ENCODE data around the gene MYOG.

Gene MYOG

DNA sequence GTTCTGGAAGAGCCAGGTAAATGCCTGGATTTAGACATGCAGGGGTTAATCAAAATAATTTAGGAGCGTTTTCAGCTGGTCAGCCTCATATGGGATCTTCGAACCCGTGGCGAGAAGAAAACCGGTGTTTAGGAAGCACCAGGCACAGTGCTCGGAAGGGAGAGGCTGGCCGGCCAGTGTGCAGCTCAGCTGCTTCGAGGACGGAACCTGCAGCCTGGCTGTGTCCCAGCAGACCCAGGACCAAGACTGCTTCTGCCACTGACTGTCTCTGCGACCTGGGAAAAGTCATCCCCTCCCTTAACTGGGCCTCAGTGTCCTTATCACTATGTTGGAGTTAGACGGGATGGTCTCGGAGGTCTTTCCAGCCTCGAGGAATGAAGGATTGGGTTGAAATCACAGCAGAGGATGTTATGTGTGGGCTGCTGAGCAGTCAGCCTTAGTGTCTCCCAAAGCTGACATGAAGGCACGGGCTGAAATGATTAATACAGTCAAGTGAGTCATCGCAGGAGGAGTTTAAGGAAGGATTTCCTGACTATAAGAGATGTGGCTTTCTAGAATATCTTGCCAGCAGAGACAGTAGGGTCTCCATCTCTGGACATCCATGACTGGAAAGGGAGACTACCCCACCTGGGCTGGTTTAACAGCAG is 38.7 kb downstream of the MYOG start:
- DNase-seq (ENCODE audit: insufficient read length, low spot score) (no peak), FAIRE-seq (no peak)
- TF ChIP-seq, protein P1, sequence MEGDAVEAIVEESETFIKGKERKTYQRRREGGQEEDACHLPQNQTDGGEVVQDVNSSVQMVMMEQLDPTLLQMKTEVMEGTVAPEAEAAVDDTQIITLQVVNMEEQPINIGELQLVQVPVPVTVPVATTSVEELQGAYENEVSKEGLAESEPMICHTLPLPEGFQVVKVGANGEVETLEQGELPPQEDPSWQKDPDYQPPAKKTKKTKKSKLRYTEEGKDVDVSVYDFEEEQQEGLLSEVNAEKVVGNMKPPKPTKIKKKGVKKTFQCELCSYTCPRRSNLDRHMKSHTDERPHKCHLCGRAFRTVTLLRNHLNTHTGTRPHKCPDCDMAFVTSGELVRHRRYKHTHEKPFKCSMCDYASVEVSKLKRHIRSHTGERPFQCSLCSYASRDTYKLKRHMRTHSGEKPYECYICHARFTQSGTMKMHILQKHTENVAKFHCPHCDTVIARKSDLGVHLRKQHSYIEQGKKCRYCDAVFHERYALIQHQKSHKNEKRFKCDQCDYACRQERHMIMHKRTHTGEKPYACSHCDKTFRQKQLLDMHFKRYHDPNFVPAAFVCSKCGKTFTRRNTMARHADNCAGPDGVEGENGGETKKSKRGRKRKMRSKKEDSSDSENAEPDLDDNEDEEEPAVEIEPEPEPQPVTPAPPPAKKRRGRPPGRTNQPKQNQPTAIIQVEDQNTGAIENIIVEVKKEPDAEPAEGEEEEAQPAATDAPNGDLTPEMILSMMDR (IDR thresholded peaks at IDR 0.05; ENCODE audit: insufficient read depth, missing control alignments): no peak

DNA sequence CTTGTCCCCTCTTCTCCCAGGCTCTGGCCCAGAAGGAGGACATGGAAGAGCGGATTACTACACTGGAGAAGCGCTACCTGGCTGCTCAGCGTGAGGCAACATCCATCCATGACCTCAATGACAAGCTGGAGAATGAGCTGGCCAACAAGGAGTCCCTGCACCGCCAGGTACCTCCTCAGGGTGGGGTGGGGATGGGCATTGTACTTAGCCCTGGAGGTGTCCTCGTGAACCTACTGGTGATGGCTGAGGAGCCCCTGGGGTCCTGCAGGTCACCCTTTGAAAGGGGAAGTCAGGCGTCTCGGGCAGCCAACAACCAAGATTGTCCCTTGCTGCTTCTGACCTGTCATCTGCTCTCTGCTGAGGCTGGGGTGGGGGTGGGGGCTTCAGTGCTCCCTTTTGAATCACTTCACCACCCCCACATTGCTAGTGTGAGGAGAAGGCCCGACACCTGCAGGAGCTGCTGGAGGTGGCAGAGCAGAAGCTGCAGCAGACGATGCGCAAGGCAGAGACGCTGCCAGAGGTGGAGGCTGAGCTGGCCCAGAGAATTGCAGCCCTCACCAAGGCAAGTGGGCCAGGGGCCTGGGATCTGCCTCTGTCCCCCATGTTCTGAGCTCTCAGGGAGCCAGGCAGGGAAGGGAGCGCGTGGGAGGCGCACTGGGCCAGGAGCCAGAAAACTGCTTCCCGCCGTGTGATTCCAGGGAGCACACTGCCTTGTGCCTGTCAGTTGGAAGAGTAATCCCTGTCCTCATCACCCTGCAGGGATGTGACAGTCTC is 39.8 kb downstream of the MYOG start:
- TF ChIP-seq, protein P1 (IDR thresholded peaks at IDR 0.05; ENCODE audit: insufficient read depth, missing control alignments): no peak
- FAIRE-seq: no peak

DNA sequence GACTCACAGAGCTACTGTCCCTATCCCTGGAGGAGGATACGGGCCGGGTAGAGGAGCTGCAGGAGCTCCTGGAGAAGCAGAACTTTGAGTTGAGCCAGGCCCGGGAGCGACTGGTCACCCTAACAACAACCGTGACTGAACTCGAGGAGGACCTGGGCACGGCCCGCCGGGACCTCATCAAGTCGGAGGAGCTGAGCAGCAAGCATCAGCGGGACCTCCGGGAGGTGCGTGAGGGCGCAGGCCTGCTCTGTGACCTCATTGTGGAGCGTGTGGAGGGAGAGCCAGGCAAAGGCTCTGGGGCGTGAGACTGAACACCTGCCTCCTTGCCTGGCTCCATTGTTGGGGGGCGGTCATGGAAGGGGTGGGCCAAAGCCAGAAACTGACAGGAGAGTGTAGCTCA is 40.5 kb downstream of the MYOG start:
- FAIRE-seq (no peak), DNase-seq (ENCODE audit: insufficient read length, low spot score) (no peak)
- TF ChIP-seq, protein P1 (IDR thresholded peaks at IDR 0.05; ENCODE audit: insufficient read depth, missing control alignments): no peak

More for the DNA sequence above, 39.8 kb downstream of the MYOG start:
- DNase-seq (ENCODE audit: insufficient read length, low spot score): no peak

DNA sequence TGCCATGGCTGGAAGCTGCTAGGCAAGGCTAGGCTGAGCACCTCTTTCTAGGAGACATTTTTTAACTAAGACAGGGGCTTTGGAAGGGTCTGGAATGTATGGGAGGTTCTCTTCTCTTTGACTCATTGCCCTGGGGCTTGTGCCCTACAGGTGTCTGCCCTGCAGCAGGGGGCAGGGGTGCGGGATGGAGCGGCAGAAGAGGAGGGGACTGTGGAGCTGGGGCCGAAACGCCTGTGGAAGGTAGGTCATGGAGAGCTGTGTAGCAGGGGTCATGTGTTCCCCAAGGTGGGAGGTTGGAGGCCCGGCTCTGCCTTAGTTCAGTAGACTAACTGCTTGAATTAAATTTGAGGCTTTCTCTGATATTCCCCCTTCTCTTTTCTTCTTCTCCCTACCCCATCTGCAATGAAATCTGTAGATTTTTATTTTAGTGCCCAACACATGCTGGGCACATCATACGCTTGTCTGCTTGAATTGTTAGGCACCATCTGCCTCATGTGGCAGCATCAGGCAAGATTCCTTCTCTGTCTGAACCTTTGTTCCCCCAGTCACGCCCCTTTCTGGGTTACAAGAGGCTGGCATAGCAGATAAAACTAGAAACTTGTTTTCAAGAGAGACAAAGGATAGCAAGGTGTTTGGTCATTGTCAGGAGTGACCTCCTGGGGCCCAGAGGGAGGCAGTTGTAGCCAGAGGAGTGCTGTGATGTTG is 41.1 kb downstream of the MYOG start:
- DNase-seq (ENCODE audit: insufficient read length, low spot score): no peak
- no peak for FAIRE-seq
- TF ChIP-seq, protein P1 (IDR thresholded peaks at IDR 0.05; ENCODE audit: insufficient read depth, missing control alignments): no peak

DNA sequence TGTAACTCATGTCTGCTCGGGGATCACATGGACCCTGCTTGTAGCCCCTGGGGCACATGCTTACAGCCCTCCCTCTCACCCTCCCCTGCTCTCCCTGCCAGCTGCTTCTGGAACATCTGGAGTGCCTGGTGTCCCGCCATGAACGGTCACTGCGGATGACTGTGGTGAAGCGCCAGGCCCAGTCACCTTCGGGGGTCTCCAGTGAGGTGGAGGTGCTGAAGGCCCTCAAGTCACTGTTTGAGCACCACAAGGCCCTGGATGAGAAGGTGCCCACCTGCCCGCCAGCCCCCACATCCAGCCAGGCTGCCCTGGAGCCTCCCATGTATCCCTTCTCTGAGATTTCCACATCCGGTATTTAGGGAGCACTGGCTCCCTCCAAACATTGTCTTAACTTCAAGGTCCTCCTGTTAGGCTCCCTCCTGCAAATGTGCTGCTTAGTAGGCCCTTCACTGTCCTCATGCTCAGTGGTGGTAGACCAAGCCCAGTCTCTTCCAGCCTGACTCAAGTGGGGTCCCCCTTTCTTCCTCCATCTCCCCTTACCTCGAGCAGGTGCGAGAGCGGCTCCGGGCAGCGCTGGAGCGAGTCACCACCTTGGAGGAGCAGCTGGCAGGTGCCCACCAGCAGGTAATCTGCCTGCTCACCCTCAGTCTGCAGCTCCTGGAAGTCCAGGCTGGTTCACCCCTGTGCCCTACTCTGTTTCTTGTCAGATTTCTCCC is 41.8 kb downstream of the MYOG start:
- TF ChIP-seq, protein P1 (IDR thresholded peaks at IDR 0.05; ENCODE audit: insufficient read depth, missing control alignments): no peak
- FAIRE-seq (no peak), DNase-seq (ENCODE audit: insufficient read length, low spot score) (no peak)

DNA sequence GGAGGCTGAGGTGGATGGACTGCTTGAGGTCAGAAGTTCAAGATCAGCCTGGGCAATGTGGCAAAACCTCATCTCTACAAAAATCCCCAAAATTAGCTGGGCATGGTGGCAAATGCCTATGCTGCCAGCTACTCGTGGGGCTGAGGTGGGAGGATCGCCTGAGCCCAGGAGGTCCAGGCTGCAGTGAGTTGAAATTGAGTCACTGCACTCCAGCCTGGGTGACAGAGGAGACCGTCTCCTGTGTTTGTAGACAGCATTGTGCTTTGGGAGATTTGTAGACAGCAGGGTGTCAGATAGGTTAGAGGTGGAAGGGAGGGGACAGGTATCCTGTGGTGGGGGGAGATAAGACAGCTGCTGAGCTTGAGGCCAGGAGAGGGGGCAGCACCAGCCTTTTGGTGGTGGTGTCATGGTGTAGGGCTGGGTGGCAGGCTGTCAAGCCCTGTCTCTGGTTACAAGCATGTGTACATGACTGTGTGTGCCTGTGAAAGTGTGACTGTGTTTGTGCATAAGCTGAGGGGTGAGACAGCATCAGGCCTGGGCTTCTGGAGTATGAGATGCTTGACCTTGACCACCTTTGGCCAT is 44.4 kb downstream of the MYOG start:
- FAIRE-seq (no peak), DNase-seq (ENCODE audit: insufficient read length, low spot score) (no peak)
- TF ChIP-seq, protein P1 (IDR thresholded peaks at IDR 0.05; ENCODE audit: insufficient read depth, missing control alignments): no peak
